Measurements from ENCODE around the gene ZNF385A.

Gene ZNF385A

GRCh38 chr12:54384591-54385041 lies at the start of gene ZNF385A:
ZNF385A (minus strand) TSS chr12:54384733; CDS start chr12:54384514, 219 bp downstream.
- ATAC-seq (ENCODE audit: insufficient read depth, low read depth), result no peak
- Histone ChIP-seq H3K79me2 (ENCODE audit: insufficient read depth, low read length) (no peaks in the 10 kb centered on the region), H3K4me2 (ENCODE audit: insufficient read depth, low read length) (no peak within 1 kb of the TSS), H3K4me3 (ENCODE audit: low read depth in 1 of 2, low read length in 2 of 2) (no peak within 1 kb of the TSS), H2AFZ (ENCODE audit: low read depth, low read length) (no peak within 1 kb of the TSS), H3K9ac (ENCODE audit: low read depth, low read length) (no peak within 1 kb of the TSS), H3K36me3 (ENCODE audit: insufficient read depth, low read length) (no peaks in the 10 kb centered on the region), H3K4me1 (ENCODE audit: insufficient read depth, low read length) (peaks cover 4% of the 10 kb centered on the region; the same call in 1 of the 2 replicates), H3K27me3 (ENCODE audit: insufficient read depth, low read length, poor library complexity) (no peaks in the 10 kb centered on the region), H3K9me3 (ENCODE audit: insufficient read depth, low read length, severe bottlenecking) (no peaks in the 10 kb centered on the region), H3K27ac (ENCODE audit: low read length) (no peak within 1 kb of the TSS), H4K20me1 (ENCODE audit: insufficient read depth, low read length) (no peaks in the 10 kb centered on the region)
- TF ChIP-seq EZH2 (IDR thresholded peaks at IDR 0.05; ENCODE audit: borderline replicate concordance, low read depth, low read length, severe bottlenecking), result no peak
- TF ChIP-seq, protein P1, sequence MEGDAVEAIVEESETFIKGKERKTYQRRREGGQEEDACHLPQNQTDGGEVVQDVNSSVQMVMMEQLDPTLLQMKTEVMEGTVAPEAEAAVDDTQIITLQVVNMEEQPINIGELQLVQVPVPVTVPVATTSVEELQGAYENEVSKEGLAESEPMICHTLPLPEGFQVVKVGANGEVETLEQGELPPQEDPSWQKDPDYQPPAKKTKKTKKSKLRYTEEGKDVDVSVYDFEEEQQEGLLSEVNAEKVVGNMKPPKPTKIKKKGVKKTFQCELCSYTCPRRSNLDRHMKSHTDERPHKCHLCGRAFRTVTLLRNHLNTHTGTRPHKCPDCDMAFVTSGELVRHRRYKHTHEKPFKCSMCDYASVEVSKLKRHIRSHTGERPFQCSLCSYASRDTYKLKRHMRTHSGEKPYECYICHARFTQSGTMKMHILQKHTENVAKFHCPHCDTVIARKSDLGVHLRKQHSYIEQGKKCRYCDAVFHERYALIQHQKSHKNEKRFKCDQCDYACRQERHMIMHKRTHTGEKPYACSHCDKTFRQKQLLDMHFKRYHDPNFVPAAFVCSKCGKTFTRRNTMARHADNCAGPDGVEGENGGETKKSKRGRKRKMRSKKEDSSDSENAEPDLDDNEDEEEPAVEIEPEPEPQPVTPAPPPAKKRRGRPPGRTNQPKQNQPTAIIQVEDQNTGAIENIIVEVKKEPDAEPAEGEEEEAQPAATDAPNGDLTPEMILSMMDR (IDR thresholded peaks at IDR 0.05; ENCODE audit: borderline replicate concordance, extremely low read depth, low read length, poor library complexity, severe bottlenecking), result no peak
- no peak for DNase-seq

GRCh38 chr12:54432815-54433164 lies 48.3 kb upstream of the ZNF385A start:
- H3K36me3 ChIP-seq (ENCODE audit: insufficient read depth, low read length), result no peaks in the 10 kb centered on the region
- H3K4me1 ChIP-seq (ENCODE audit: insufficient read depth, low read length), result no peaks in the 10 kb centered on the region
- no peak overlapping the region for H3K4me2 ChIP-seq (ENCODE audit: insufficient read depth, low read length)
- H3K4me3 ChIP-seq (ENCODE audit: low read depth in 1 of 2, low read length in 2 of 2), result no peak overlapping the region
- TF ChIP-seq EZH2 (IDR thresholded peaks at IDR 0.05; ENCODE audit: borderline replicate concordance, low read depth, low read length, severe bottlenecking), result no peak
- TF ChIP-seq, protein P1 (IDR thresholded peaks at IDR 0.05; ENCODE audit: borderline replicate concordance, extremely low read depth, low read length, poor library complexity, severe bottlenecking), result no peak
- H3K9me3 ChIP-seq (ENCODE audit: insufficient read depth, low read length, severe bottlenecking), result no peaks in the 10 kb centered on the region
- no peaks in the 10 kb centered on the region for H4K20me1 ChIP-seq (ENCODE audit: insufficient read depth, low read length)
- H3K27ac ChIP-seq (ENCODE audit: low read length), result no peak overlapping the region
- DNase-seq (no peak), ATAC-seq (ENCODE audit: insufficient read depth, low read depth) (no peak)
- H3K79me2 ChIP-seq (ENCODE audit: insufficient read depth, low read length), result no peaks in the 10 kb centered on the region
- H3K9ac ChIP-seq (ENCODE audit: low read depth, low read length), result no peak overlapping the region
- no peak overlapping the region for H2AFZ ChIP-seq (ENCODE audit: low read depth, low read length)
- H3K27me3 ChIP-seq (ENCODE audit: insufficient read depth, low read length, poor library complexity), result peaks cover 10% of the 10 kb centered on the region

- no peak overlapping the region for H3K4me3 ChIP-seq (ENCODE audit: low read depth in 1 of 2, low read length in 2 of 2)
- H3K79me2 ChIP-seq (ENCODE audit: insufficient read depth, low read length), result no peaks in the 10 kb centered on the region
- H4K20me1 ChIP-seq (ENCODE audit: insufficient read depth, low read length), result no peaks in the 10 kb centered on the region
- no peaks in the 10 kb centered on the region for H3K36me3 ChIP-seq (ENCODE audit: insufficient read depth, low read length)
- TF ChIP-seq, protein P1 (IDR thresholded peaks at IDR 0.05; ENCODE audit: borderline replicate concordance, extremely low read depth, low read length, poor library complexity, severe bottlenecking), result no peak
- no peak for TF ChIP-seq EZH2 (IDR thresholded peaks at IDR 0.05; ENCODE audit: borderline replicate concordance, low read depth, low read length, severe bottlenecking)
- H3K4me2 ChIP-seq (ENCODE audit: insufficient read depth, low read length), result no peak overlapping the region
- H3K4me1 ChIP-seq (ENCODE audit: insufficient read depth, low read length), result no peaks in the 10 kb centered on the region
- no peak for ATAC-seq (ENCODE audit: insufficient read depth, low read depth)
- no peak for DNase-seq
- peaks cover 14% of the 10 kb centered on the region for H3K27me3 ChIP-seq (ENCODE audit: insufficient read depth, low read length, poor library complexity)
- no peak overlapping the region for H2AFZ ChIP-seq (ENCODE audit: low read depth, low read length)
- no peaks in the 10 kb centered on the region for H3K9me3 ChIP-seq (ENCODE audit: insufficient read depth, low read length, severe bottlenecking)
- no peak overlapping the region for H3K27ac ChIP-seq (ENCODE audit: low read length)
- H3K9ac ChIP-seq (ENCODE audit: low read depth, low read length), result no peak overlapping the region
These were observed 47.6 kb upstream of the ZNF385A start for GRCh38 chr12:54431911-54432814.

Measured in DND-41 (cell line).